PC-9 (cell line): ENCODE data around the gene ATAD3B.
"Not testable (repeated sequence)": the region's sequence is repeated elsewhere in the genome, so short reads cannot be mapped to it uniquely, and the experiment has no call there.

Experiments used
- EZH2 ChIP-seq: fragments of 200-600 bp; sonication (generic); IDR thresholded peaks from 2 replicates; pipeline ENCODE4 v1.8.0; 2017; ENCODE audit warnings: antibody characterized with exemption, low read depth
- TF ChIP-seq, protein P1 (sequence below): fragments of 200-600 bp; sonication (generic); conservative IDR thresholded peaks from 2 replicates; pipeline ENCODE4 v1.6.1; 2017; ENCODE audit warnings: mixed run types, antibody characterized with exemption, mild to moderate bottlenecking, moderate library complexity

DNA sequence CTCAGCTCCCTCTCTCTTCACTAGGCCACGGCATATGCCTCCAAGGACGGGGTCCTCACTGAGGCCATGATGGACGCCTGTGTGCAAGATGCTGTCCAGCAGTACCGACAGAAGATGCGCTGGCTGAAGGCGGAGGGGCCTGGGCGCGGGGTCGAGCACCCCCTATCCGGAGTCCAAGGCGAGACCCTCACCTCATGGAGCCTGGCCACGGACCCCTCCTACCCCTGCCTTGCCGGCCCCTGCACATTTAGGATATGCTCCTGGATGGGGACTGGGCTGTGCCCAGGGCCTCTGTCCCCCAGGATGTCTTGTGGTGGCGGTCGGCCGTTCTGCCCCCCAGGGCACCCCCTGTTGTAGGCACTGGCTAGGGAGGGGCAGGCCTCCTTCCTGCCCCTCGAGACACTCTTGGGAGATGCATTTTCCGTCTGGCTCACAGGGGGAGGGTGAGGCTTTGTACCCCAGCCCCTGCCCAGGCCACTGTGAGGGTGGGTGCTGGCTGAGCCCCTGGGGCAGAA is 24.0 kb downstream of the ATAD3B start:
- TF ChIP-seq, protein P1, sequence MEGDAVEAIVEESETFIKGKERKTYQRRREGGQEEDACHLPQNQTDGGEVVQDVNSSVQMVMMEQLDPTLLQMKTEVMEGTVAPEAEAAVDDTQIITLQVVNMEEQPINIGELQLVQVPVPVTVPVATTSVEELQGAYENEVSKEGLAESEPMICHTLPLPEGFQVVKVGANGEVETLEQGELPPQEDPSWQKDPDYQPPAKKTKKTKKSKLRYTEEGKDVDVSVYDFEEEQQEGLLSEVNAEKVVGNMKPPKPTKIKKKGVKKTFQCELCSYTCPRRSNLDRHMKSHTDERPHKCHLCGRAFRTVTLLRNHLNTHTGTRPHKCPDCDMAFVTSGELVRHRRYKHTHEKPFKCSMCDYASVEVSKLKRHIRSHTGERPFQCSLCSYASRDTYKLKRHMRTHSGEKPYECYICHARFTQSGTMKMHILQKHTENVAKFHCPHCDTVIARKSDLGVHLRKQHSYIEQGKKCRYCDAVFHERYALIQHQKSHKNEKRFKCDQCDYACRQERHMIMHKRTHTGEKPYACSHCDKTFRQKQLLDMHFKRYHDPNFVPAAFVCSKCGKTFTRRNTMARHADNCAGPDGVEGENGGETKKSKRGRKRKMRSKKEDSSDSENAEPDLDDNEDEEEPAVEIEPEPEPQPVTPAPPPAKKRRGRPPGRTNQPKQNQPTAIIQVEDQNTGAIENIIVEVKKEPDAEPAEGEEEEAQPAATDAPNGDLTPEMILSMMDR, result not testable (repeated sequence)
- not testable (repeated sequence) for TF ChIP-seq EZH2
